Cardiac fibroblast (primary cell): ENCODE results near the gene CHTF8.

Experiments
- DNase-seq, 2 donors: peaks; one replicate each; pipeline versions ENCODE4 v3.0.0 to v3.0.0-alpha.2; 2010; ENCODE audit warnings: low read depth in 2 of 2
- H3K4me3 ChIP-seq, 2 donors: replicated peaks in 1 of 2; 1 replicate in 1 of 2; 2 replicates in 1 of 2; pipeline ENCODE4 v1.5.1; 2011; ENCODE audit warnings: low read depth in 2 of 2, low read length in 2 of 2, mild to moderate bottlenecking in 2 of 2, moderate library complexity in 1 of 2
- CTCF ChIP-seq: IDR thresholded peaks from one replicate; pipeline ENCODE4 v1.5.1; 2011; ENCODE audit warnings: low read depth, mild to moderate bottlenecking, low read length, inconsistent platforms

The CHTF8 gene

GRCh38 chr16:69112285-69113129, 19.9 kb downstream of the CHTF8 start:
- peak; percentile 60 to 61 for DNase-seq
- TF ChIP-seq CTCF = peak; percentile 94
- no peak overlapping the region for H3K4me3 ChIP-seq

GRCh38 chr16:69111876-69112230, 20.5 kb downstream of the CHTF8 start:
- no peak for TF ChIP-seq CTCF
- DNase-seq = no peak
- H3K4me3 ChIP-seq = no peak overlapping the region

GRCh38 chr16:69111216-69111875, 21.0 kb downstream of the CHTF8 start:
- TF ChIP-seq CTCF = no peak
- H3K4me3 ChIP-seq = no peak overlapping the region
- no peak for DNase-seq

GRCh38 chr16:69110406-69110805, 22.0 kb downstream of the CHTF8 start:
- TF ChIP-seq CTCF = no peak
- H3K4me3 ChIP-seq = no peak overlapping the region
- DNase-seq = no peak

- no peak for TF ChIP-seq CTCF
- no peak for DNase-seq
- no peak overlapping the region for H3K4me3 ChIP-seq
Measured at GRCh38 chr16:69109486-69110270, 22.7 kb downstream of the CHTF8 start.

GRCh38 chr16:69108905-69109252, 23.5 kb downstream of the CHTF8 start:
- H3K4me3 ChIP-seq = no peak overlapping the region
- no peak for DNase-seq

More at GRCh38 chr16:69108905-69109252, 23.5 kb downstream of the CHTF8 start:
- no peak for TF ChIP-seq CTCF
